GM19351 (cell line): Measurements from ENCODE around the gene UPF1.
"Not testable (repeated sequence)": the region's sequence is repeated elsewhere in the genome, so short reads cannot be mapped to it uniquely, and the experiment has no call there.

ENCODE experiments used
- ATAC-seq: cut with Tn5 transposase; IDR thresholded peaks from one replicate; pipeline ENCODE4 v1.9.1; 2021; ENCODE audit warnings: mild to moderate bottlenecking, moderate library complexity; ENCODE audit not compliant: unreplicated experiment

The UPF1 gene

DNA sequence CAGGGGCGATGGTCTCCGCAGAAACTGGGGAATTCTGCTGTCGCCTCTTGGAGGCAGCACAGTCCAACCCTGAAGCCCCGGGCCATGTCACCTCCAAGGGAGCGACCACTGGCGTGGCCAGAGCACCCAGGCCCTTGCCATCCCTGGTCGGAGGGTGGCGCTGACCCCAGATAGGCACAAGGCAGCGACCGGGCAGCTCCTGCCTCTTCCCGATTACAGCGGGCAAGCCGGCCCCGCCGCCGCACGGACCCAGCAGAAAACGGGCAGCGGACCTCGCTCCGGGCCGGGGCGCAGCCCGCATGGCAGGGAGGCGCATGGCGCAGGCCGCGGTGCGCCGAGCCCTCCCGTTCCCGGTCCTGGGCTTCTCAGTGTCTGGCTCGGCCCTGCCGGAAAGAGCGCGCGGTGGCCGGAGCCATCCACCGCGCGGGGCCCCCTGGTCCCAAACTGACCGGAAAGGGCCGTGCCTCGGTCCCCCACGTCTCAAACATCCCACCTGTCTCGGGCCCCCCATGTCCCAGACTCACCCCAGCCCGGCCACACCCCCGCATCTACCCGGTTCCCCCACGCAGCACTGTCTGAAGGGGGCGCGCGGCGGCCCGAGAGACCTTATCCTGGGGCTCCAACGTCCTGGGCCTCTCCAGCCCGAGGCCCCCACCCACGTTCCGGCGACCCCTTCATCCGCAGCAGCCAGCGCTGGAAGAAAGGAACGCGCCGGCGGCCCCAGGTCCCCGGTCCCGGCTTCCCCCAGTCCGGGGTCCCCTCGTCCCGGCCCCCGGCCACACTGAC is 63.5 kb downstream of the UPF1 start:
- no peak for ATAC-seq

DNA sequence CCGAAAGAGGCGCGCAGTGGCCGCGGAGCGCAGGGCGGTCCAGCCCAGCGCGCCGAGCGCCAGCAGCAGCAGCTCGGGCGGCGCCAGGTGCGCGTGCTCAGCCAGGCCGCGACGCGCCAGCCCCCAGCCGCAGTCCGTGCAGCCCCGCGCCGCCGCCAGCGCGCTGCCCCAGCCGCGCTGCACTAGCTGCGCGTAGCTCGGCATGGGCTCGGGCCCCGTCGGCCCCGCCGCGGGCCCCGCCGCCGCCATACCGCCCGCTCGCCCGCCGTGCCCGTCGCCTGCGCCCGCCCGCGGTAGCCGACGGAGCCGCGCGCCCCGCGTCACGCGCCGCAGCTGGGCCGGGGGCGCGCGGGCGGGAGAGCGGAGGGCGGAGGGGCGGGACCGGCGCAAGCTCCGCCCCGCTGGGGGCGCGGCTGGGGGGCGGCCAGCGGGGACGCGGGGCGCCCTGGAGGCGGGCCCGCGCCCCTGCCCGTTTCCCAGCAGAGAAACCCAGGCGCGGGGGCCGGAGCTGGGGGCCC is 64.1 kb downstream of the UPF1 start, which contains the start of gene CERS1:
TSS of gene CERS1 (minus strand) at position 335 of the 518 bp plus-strand sequence. CDS start at position 249, 86 bp downstream.
- ATAC-seq = no peak

DNA sequence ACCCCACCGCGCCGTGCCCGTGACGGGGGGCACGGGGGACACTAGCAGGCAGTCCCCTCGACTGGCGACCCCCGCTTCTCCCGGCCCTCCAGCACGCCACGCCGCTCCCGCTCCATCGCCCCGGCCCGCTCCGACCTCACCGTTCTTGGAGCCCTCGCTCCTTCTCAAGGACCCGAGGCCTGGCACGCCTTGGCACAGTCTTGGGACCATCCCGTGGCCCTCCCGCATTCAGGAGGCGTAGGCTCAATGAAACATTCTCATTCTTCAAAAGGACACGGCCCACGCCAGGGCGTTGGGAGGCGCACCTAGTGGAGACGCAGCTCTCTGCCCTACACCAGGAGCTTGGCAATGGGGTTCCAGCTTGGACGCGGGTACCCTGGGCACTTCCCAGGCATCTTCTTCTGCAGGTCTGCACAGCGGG is 64.7 kb downstream of the UPF1 start:
- ATAC-seq = no peak

DNA sequence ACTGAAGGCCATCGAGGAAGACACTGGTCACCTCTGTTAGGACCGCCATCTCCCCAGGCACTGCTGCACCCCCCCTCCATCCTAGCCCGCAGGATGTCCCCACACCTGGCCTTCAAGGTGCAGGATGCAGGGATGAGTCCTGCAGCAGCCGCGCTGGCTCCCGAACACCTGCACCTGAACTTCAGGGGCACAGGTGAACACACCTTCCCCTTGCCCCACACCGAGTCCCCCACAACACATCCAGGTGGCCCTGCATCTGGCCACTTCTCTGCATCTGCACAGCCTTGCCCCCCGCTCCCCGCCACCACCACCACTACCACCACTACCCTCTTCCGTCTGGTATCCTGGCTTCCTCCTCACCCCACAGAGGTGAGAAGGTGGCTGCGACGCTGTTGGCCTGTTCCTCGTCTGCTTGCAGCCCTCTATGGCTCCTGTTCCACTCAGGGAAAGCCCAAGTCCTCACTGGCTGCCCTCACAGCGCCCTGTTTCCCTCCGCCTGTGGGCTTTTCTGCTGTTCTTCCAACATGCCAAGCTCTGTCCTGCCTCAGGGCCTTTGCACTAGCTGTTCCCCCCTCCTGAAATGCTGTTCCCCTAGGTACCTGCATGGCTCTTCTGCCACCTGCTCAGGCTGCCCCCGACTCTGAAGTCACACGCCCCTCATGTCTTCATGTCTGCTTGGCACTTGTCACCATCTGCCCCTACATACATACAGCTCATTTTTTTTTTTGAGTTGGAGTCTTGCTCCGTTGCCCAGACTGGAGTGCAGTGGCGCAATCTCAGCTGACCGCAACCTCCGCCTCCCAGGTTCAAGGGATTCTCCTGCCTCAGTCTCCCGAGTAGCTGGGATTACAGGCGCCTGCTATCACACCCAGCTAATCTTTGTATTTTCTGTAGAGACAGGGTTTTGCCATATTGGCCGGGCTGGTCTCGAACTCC is 65.6 kb downstream of the UPF1 start:
- no peak for ATAC-seq

DNA sequence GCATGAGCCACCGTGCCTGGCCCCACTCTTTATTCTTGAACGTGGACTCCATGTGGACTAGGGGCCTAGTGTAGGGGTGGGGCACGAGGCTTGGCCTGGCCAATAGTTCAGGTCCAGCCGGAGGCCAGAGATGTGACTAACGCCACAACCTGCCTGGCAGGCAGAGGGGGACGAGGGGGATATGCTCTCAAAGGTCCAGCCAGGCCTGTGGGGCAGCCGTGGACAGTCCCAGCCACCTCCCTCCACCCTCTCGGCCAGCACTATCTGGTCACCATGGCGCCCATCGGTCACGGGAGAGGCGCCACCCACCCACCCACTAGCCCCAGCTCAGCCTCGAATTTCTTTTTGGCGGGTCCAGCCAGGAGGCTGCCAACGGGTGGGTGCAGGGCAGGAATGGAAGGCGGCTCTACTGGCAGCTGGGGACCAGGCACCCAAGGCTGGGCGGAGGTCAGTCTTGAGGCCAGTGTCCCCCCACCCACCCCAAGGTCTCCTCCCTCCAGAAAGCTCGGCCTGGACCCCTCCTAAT is 66.4 kb downstream of the UPF1 start:
- ATAC-seq = no peak

DNA sequence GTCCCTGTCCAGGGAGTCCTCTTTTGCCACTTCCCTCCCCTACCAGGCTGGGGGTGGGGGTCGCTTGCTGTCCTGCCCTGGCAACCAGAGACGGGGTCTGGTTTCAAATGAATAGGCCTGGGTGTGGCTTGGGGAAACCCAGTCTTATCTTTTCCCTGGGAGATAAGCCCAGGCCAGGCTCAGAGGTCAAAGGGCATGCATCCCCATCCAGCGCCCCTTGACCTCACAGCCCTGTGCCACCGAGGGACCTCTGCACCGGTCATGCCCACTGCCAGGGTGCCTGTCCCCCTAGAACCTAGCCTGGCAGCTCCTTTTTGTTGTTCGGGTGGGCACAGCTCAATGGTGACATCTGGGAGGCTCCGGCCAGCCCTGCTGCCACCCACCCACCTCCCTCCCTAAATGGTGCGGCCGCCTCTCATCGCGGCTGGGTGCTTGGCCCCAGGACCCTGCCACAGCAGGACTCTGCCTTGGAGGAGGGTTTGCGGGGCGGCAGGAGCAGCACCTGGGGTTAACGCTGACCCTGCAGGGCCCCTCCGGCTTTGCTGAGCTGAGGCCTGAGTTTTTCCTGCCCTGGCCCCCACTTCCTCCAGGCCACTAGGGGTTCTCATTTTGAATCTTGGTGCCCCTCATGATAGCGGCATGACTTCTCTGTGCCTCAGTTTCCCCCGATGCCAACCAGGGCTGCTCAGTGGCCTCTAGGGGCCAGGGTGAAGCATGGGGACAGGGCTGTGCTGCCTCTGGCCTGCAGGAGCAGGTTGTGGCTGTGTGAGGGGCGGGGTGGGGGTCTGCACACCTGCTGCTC is 67.0 kb downstream of the UPF1 start:
- no peak for ATAC-seq

DNA sequence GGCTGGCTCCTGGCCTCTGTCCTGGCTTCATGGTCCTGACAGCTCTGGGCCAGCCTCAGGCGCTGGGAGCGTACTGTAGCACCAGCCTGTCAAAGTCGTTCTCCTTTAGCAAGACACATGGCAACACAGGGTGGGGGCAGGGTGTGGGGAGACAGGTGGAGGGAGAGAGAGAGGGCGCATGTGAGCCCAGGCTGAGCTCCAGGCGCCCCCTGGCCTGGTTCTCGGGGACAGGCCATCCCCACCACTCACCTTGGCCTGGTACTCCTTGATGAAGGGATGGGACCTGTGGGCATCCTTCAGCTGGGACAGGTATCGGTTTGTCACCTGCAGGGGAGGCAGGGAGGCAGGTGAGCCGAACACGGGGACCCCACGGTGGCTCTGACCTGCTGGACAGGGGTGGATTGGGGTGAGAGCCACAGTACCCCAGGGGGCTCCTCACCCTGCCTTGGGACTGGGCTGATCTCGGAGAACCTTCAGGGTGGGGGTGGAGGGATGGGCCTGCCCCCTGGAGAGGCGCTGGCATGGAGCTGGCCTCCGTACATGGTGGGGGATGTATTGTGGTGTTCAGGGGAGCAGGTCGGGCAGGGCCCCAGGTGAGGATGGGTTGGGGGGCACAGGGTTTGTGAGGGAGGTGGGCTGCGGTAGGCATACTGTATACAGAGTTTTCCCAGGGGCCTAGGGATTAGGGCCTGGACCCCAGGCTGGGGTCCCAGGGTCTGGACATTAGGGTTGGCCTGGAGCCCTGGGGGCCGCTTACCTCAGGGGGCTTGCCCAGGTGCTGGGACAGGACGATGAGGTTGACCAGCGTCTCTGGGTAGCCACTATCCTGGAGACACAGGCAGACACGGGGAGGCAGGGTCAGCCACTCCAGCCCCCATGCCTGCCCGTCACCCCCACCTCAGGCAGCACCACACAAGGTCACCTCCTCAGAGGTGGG is 68.1 kb downstream of the UPF1 start:
- ATAC-seq = no peak

DNA sequence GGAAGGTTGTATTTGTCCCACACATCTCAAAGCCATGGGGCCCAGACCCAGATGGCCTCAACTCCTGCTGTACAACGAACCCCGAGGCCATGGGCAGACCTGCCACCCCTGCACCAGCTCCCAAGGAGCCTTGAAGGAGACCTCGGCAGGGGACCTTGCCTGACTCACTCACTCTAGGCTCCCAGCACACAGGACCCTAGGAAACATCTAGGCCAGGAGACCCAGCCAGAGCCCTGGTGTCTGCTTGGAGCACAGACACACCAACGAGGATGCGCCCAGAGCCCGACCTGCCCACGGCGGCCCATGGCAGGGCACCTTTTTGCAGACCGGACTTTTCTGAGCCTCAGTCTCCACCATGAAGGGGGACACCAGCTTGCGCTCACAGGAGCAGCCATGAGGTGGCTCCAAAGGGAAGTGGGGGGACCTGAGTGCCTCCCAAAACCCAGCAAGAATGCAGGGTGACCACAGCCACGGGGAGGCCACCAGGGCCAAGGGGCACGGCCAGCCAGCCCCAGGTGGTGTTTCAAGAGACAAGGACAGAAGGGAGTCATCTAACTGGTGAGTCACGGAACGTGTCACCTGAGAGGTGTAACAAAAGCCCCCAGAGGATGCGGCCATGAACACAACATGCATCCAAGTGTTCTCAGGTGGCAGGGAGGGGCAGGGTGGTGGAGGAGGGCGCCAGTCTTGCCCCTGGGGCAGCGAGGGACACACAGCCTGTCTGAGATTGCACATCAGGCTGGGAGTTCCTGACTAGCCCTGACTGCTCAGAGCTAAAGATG is 69.1 kb downstream of the UPF1 start:
- no peak for ATAC-seq

DNA sequence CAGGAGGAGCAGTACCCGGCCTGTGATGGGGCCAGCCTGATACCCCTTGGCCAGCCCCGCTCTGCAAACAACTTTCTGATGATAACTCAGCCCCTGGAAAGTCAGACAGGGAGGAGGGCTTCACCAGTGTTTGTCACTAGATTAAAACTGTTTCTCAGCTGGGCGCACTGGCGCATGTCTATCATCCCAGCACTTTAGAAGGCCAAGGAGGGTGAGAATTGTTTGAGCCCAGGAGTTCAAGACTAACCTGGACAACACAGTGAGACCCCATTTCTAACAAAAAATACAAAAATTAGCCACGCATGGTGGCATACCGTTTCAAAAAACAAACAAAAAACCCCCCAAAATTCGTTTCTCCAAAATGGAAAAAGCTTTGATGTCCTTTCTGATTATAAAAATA is 69.7 kb downstream of the UPF1 start:
- ATAC-seq = no peak

DNA sequence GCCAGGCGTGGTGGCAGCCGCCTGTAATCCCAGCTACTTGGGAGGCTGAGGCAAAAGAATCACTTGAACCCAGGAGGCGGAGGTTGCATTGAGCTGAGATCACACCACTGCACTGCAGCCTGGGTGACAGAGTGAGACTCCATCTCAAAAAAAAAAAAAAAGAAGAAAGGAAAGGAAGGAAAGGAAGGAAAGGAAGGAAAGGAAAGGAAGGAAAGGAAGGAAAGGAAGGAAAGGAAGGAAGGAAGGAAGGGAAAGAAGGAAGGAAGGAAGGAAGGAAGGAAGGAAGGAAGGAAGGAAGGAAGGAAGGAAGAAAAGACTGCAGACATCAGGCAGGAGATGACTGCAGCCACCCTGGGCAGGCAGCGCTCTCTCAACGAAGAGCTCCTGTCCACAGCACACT is 70.8 kb downstream of the UPF1 start:
- ATAC-seq = not testable (repeated sequence)

DNA sequence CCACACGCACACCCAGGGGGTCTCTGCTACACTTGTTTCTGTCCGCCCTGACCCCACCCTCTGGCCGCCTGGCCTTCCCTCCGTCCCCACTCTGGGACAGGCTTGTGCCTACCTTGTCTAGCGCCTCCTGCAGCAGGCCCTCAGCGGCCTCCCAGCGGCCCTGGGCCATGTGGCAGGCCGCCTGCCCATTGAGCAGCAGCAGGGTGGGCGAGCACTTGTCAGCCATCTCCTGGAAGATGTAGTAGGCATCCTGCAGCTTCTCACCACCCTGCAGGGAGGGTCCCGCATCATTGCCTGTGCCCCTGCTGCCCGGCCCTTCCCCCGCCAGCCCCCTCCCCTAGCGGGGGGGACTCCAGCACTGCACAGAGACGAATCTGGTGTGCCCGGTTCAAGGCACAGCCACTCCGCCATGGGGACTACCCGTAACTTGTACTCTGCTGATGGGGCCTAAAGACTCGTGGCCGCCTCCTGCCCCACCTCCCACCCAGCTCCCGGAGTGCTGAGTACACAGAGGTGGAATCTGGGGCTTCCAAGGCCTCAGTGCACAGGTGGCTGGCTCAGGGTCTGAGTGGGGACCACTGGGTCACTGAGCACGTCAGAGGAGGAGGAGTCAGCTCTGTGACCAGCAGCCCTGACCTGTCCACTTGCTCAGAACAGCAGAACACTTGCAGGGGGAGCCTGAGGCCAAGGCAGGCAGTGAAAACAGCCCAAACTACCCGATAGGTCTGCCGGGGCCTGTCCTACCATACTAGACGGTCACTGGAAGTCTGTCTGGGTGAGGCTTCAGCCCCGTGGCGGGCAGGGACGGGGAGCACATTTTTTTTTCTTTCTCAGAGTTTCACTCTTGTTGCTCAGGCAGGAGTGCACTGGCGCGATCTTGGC is 71.6 kb downstream of the UPF1 start:
- no peak for ATAC-seq

DNA sequence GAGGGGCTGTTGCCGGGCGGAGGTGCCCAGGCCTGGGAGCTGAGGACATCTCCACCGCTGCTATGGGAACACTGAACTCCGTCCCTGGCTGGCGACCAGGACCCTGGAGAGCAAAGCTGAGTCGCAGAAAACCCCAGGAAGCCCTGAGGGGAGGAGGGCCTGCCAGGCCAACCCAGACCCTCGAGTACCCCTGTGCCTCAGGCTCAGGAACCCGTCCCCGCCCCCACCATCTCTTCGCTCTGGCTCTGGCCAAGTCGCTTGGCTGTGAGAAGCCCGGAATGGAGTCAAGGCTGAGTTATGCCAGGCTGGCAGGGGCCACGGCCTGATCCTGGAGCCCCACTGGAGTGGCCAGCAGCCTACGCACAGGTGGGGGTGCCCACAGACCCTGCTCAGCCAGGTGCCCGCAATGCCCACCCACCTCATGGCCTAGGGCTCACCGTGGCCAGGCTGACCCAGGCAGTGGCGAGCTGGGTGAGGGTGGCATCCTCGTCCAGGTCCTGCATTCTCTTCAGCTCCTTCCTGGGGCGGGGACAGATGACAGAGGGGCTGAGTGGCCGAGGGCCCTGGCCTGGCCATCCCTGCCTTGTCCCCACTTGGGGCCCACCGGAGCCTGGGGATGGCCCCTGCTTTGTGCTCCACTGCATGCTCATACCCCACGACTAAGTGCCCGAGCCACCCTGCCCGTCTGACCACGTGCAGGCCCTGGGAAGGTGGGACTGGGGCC is 72.7 kb downstream of the UPF1 start:
- no peak for ATAC-seq

DNA sequence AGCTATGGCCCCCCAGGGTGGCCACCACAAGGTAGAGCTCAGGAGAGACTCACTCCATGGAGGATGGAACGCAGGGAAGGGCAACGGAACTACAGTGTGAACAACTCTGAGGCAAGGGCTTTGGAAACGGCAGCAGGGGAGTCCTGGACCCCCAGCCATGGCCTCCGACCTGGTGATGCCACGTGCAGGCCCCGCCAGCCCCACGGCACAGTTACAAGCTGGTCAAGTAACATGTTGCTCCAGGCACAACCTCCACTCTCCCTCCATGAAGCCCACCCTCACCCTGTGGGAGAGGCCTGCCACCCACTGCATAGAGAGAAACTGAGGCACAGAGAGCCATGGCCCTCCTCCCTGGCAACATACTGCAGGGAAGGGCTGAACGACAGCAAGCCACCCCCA is 73.3 kb downstream of the UPF1 start:
- no peak for ATAC-seq

DNA sequence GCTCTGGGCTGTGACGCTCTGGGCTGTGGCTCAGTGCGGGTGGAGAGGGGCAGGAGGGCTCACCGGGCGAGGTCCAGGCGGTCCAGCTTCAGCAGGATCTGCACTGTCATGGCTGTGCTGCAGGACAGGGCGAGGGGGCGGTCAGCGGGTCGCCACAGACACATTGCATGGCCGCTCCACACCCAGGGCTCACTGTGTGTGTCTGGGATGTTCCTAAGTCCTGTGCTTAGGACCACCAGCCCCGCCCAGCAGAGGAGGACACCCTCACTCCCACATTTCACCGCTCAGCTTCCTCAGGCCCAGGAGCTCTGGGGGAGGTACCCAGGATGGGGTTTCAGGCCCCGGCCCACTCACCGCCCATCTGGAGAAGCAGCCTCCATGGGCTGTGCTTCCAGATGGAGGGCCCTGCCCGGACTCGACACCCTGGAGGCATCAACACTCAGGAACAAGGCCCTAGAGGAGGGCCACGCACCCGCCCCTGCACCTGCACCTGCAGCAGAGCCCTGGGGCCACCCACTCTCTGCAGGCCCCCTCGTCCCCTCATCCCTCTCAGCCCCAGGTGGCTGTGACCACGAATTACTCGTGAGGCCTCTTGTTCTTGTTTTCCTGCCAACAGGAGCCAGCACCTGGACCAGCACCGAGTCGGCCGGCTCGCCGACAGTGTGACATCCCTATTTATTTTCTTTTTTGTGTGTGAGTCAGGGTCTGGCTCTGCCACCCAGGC is 73.9 kb downstream of the UPF1 start:
- ATAC-seq = no peak

DNA sequence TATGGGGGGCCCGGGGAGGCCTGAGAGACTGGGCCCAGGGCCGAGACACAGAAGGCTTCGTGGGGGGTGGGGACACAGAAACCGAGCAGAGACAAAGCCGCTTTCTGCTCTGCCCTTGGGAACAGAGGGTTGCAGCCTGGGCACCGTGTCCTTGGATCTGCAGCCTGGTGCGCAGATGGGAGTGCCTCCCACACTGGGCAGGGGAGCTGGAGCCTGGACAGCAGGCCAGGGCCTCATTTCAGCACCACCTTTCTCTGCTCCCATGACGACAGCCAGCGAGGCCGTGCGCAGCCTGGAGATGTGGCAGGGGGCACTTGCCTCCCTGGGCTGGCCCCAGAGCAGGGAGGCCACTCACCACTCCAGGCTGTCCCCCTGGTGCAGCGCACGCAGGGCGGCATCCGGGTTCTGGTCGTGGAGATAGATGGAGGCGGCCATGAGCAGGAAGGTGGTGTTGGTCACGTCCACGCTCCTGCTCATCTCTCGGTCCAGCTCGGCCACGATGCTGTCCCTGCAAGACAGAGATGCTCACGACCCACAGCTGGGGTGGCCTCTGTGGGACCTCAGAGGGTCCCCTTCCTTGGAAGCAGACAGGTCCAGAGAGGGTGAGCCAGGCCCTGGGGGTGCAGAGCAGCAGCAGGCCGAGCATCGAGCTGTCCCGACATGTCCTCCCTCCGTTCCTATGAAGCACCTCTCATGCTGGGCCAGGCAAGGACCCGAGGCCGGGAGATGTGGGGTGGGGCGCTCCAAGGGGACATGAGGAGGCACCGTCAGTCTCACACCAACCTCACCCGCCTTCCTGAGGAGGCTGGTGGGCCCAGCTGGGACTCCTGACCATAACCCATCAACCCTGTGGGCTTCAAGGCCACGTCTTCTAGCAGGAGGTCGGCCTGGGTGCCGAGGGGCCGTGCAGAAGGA is 75.1 kb downstream of the UPF1 start:
- no peak for ATAC-seq
